ENCODE data around the gene DDR2.

- TF ChIP-seq CTCF (IDR thresholded peaks at IDR 0.05; ENCODE audit: borderline replicate concordance, extremely low read depth, low read length, poor library complexity, severe bottlenecking) (no peak), EZH2 (IDR thresholded peaks at IDR 0.05; ENCODE audit: borderline replicate concordance, low read depth, low read length, severe bottlenecking) (no peak)
These were observed 76.0 kb downstream of the DDR2 start for GRCh38 chr1:162708286-162708685.

Data from DND-41 (cell line).